HUDEP-2 (cell line): Measurements from ENCODE around the gene EPHB1.

Source experiments
- DNase-seq, 76 experiments: peaks; one replicate each; lab custom pipeline; 2025; ENCODE audit not compliant: unreplicated experiment in 76 of 76; lab: John Stamatoyannopoulos, UW

The EPHB1 gene

GRCh38 chr3:134904776-134905646 lies 110.0 kb downstream of the EPHB1 start:
- DNase-seq, result no peak

GRCh38 chr3:134905647-134905935 lies 110.5 kb downstream of the EPHB1 start:
- no peak for DNase-seq

- no peak for DNase-seq
Measured at GRCh38 chr3:134908271-134908670, 113.2 kb downstream of the EPHB1 start.

DNA sequence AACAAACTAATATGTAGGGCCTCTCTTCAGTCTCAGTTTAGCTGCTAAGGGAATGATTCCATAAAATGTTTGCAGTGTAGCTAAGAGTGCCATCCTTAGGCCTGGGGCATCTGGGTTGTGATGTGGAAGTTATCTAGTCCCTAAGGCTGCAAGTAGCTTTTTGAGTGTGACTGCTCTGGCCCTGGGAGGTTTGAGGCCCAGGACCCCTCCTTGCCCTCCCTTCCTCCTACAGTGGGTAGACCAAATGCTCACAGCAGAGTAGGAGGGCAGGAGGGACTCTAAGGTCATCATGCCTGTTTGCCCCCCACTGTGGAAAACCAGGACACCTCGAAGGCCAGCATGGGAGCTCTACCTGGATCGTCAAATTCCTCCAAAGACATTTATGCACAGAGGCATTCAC lies 115.0 kb downstream of the EPHB1 start:
- no peak for DNase-seq

GRCh38 chr3:134911586-134912548 lies 116.8 kb downstream of the EPHB1 start:
- DNase-seq, result no peak

DNA sequence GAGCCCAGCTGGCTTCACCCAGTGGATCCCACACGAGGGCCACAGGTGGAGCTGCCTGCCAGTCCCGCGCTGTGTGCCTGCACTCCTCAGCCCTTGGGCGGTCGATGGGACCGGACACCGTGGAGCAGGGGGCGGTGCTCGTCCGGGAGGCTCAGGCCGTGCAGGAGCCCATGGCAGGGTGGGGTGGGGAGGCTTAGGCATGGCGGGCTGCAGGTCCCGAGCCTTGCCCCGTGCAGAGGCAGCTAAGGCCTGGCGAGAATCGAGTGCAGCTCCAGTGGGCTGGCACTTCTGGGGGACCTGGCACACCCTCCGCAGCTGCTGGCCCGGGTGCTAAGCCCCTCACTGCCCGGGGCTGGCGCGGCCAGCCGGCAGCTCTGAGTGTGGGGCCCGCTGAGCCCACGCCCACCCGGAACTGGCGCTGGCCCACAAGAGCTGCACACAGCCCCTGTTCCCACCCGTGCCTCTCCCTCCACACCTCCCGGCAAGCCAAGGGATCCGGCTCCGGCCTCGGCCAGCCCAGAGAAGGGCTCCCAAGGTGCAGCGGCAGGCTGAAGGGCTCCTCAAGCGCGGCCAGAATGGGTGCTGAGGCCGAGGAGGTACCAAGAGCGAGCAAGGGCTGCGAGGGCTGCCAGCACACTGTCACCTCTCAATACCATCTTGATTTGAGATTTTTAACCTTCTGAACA lies 121.4 kb downstream of the EPHB1 start:
- no peak for DNase-seq

- no peak for DNase-seq
Measured at GRCh38 chr3:134917631-134918030, 122.6 kb downstream of the EPHB1 start.

DNA sequence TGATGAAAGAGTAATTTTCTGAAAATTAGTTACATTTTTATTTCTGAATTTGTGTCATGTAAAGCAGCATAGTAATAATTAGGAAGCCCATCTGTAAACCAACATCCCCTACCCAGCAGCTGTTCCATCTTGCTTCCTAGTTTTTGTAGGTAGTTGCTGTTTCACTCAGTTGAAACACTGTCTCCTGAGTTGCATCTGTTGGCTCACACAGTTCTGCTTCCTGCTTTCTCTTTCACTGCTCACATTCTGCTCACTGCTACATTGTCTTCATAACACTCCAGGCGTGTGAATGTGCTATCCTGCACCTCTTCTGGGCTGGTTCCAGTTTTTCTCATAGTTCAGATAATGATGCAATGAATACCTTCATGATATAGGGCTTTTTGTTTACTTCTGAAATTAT lies 123.4 kb downstream of the EPHB1 start:
- no peak for DNase-seq

DNA sequence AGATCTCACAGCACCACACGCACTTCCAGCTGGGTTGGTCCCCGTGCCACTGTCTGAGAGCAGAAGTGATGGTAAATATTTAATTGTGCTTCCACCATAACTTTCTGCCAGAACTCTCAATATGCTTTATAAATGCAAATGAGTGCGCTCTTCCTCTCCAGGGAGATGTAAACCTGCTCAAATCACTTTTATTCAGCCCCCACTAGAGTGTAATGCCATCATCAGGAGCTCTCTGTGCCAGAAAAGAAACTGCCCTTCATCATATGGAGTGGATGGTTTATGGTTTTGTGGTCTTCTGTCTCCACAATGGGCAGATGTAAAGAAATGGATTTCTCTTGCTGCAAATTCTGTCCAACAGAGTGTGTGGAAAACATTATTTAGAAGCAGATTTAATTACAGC lies 127.0 kb downstream of the EPHB1 start:
- DNase-seq, result no peak

- no peak for DNase-seq
Measured at GRCh38 chr3:134922866-134923265, 127.8 kb downstream of the EPHB1 start.

DNA sequence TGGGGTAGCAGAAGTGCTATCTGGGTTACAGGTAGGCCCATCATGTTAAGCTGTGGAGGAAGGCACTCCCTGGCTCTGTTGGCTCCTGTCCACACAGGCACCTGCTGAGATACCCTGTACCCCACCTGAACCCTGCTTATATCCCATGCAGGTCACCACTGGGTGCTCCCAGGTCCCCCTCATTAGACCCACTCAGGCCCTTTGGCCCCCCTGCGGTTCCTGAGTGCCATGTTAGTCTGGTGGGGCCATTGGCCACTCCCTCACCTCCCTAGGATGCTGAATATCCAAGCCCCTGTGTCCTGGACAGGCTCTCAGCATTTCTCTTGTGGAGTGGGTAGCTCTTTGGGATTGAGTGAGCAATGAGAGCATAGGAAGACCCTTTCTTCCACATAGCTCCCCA lies 128.2 kb downstream of the EPHB1 start:
- no peak for DNase-seq

DNA sequence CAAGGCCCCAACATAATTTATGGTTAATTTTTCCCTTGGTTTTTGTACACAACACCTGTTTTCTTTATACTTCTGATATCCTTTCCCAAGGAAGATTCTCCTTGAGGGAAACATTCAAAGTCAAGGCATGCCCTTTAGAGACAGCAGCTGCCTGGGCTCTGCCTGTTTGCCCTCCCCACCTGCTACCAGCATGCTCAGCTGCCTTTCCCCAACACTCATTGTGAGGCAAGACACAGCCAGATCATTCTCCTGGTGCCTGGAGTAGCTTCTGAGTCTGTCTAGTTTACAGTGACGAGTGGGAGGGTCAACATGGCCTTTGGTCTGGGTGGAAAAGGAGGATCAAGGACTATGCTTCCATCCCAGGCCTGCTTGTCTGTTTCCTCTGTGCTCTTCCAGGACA lies 132.5 kb downstream of the EPHB1 start:
- DNase-seq, result no peak

- no peak for DNase-seq
Measured at GRCh38 chr3:134928392-134928791, 133.3 kb downstream of the EPHB1 start.

DNA sequence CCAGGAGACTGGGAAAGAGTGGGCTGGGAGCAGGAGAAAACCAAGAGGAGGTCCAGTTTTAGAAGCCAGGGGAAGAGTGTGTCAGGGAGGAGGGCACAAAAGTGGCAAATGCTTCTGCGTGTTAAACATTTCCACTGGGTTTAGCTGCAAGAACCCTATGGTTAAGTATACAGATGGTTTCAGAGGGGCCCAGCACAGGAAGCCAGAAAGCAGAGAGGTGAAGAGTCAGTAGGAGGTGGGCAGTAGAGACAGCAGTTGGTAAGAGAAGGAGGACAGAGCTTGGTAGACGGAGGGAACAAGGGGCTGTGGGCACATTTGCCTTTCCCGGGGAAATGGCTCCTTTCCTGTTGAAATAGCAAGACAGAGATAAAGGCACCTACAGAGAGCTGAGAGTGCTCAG lies 133.8 kb downstream of the EPHB1 start:
- DNase-seq, result no peak

- no peak for DNase-seq
Measured at GRCh38 chr3:134929976-134930375, 134.9 kb downstream of the EPHB1 start.

DNA sequence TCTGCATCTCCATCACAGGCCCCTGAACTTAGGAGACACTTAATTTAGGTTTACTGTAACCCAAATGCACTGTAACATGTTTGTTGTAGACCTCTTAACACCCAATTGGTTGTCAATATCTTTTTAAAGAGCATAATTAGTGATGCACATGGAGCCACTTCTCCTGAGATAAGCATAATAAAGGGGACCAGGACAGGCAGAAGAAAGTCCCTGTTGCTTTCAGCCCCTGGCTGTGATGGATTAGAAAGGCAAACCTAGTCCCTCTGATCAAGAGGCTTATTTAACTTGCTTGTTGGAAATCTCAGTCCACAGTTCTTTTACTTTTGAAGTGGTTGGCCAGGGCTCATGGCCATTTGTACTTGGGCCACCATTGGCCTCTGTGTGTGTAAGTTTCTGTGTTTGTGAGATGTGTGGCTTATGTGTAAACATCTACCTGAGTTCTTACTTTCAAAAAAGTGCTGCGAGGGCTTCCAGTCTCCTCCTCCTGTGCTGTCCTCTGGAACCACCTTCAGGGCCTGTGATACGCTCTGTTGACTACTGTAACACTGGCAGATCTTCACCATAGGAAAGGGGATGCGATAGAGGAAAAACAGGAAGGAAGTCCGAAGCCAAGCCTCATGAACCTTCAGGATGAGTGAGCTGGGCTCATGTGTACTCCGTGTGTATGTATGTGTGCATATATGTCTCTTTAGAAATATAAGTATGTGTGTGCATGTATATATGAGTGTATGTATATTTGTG lies 136.2 kb downstream of the EPHB1 start:
- DNase-seq, result no peak

- DNase-seq, result no peak
Measured at GRCh38 chr3:134932035-134932434, 137.0 kb downstream of the EPHB1 start.

GRCh38 chr3:134933997-134934396 lies 138.9 kb downstream of the EPHB1 start:
- no peak for DNase-seq

- no peak for DNase-seq
Measured at GRCh38 chr3:134934933-134935332, 139.9 kb downstream of the EPHB1 start.

DNA sequence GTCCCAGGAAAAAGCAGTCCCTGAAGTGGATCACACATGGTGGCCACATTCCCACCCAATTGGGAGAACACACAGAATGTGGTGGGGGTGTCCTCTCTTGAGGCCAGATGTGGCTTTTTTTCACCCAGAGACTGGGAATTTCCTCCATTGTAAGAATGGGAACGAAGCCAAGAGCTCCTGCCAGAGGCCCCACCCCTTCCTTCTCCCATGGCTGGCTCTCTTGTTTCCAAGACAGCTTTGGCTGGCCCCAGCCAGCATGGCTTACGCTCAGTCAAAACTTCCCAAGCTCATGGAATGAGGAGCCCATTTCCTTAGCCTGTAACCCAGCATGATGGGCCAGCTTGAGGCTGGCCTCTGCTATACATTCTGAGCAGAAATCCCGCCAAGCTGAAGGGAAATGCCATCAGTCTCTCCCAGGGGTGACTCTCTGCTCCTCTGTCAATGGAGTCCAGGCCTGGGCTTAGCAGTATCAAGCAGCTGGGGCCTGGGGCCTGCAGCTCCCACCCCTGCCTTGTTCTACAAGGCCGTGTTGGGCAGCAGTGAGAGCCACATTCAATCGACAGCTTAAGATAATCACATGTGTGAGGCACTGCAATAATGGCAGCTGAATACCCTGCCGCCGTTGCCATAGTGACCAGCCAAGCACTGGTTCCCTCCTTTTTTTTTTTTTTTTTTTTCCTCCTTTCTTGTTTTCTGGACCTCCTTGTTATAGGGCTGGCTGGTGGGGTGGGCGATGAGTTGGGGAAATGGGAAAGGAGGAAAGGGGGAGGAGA lies 142.4 kb downstream of the EPHB1 start:
- DNase-seq, result no peak
